ENCODE data around the gene GLS. TPM values are rescaled to one million over a fixed set of nuclear protein-coding genes. Genes with fewer than 3 reads are reported as not detected.

Gene GLS
- total RNA-seq, 4 donors from 2014 or later: 85.4 to 219 (median 117) TPM

DNA sequence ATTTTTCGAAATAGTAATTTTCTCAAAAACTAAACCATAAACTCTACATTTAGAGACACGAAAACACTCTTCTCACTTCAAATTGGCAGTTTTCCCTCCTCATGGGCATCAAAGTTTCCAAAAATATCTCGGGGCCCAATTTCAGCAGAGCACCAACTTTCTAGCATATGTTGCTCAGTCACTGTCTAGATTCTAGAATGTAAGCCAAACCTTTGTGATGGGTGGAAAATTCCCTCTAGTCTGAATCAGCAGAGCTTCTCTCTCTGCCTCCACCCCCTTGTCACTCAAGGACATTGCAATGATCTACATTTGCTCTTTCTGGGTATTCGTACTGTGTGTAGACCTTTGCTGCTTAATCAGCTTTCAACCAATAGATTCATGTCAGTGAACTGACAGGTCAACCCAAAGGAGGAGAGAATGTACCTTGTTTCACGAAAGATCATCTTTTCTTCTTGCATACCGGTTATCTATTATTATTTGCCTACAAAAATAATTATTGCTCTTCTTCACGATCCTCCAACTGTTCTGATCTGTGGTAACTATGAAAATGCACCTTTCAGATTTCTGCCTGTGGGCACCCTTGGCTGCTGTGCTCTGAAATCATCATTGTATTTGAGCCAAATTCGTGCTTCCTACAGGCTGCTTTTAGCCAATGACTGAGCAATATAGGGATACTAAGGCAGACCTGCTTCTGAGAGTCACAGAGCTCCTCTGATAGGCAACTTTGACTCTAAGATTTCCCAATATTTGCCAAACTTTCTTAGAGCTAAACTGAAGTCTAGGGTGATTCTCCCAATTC is 38.7 kb upstream of the GLS start:
- Histone ChIP-seq H3K36me3 (no peaks in the 10 kb centered on the region), H3K9me3 (no peaks in the 10 kb centered on the region), H3K4me3 (no peak overlapping the region), H3K4me1 (peaks cover 0 to 14% (median 0%) of the 10 kb centered on the region in 3 donors), H3K27ac (peak overlapping the region in 1 of 4 donors; percentile 25), H3K27me3 (no peaks in the 10 kb centered on the region)
- TF ChIP-seq POLR2A (IDR thresholded peaks at IDR 0.05) (no peak), POLR2AphosphoS5 (IDR thresholded peaks at IDR 0.05) (no peak), EP300 (IDR thresholded peaks at IDR 0.05) (no peak)
- TF ChIP-seq, protein P1, sequence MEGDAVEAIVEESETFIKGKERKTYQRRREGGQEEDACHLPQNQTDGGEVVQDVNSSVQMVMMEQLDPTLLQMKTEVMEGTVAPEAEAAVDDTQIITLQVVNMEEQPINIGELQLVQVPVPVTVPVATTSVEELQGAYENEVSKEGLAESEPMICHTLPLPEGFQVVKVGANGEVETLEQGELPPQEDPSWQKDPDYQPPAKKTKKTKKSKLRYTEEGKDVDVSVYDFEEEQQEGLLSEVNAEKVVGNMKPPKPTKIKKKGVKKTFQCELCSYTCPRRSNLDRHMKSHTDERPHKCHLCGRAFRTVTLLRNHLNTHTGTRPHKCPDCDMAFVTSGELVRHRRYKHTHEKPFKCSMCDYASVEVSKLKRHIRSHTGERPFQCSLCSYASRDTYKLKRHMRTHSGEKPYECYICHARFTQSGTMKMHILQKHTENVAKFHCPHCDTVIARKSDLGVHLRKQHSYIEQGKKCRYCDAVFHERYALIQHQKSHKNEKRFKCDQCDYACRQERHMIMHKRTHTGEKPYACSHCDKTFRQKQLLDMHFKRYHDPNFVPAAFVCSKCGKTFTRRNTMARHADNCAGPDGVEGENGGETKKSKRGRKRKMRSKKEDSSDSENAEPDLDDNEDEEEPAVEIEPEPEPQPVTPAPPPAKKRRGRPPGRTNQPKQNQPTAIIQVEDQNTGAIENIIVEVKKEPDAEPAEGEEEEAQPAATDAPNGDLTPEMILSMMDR (IDR thresholded peaks at IDR 0.05): no peak
- no peak for ATAC-seq
- 71 to 75% methylated on average over 8 of the region's 8 CpGs for WGBS, 2 donors (ENCODE audit: low coverage in 1 of 2)

DNA sequence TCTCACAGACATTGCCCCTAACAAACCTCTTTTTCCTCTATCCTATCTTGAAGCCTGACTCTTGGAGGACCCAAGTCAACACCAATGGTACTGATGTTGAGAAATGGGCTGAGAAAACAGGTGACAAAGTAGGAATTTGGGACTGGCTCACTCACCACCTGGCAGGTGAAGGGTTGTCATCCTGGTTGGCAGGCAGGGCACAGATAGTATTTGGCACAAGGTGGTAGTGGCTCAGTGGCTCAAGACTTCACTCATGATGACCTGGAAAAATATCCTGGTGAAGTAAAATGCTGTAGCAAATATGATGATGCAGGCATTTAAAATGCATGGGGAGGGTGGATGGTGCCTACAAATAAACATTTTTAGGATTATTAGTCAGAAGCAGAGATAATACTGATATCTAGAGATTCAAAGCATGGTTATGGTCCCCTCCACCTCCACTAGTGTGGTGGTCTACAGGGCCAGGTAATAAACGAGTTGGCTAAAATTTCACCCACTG is 38.0 kb upstream of the GLS start:
- H3K4me3 ChIP-seq: no peak overlapping the region
- peaks cover 0 to 22% (median 5%) of the 10 kb centered on the region in 3 donors for H3K4me1 ChIP-seq
- H3K27ac ChIP-seq: no peak overlapping the region
- 100% methylated on average over 1 of the region's 1 CpG for WGBS, 2 donors (ENCODE audit: low coverage in 1 of 2)
- TF ChIP-seq POLR2A (IDR thresholded peaks at IDR 0.05): no peak
- TF ChIP-seq, protein P1 (IDR thresholded peaks at IDR 0.05): no peak
- TF ChIP-seq EP300 (IDR thresholded peaks at IDR 0.05): no peak
- no peak for TF ChIP-seq POLR2AphosphoS5 (IDR thresholded peaks at IDR 0.05)
- H3K27me3 ChIP-seq: no peaks in the 10 kb centered on the region
- no peaks in the 10 kb centered on the region for H3K9me3 ChIP-seq
- H3K36me3 ChIP-seq: no peaks in the 10 kb centered on the region
- no peak for ATAC-seq

DNA sequence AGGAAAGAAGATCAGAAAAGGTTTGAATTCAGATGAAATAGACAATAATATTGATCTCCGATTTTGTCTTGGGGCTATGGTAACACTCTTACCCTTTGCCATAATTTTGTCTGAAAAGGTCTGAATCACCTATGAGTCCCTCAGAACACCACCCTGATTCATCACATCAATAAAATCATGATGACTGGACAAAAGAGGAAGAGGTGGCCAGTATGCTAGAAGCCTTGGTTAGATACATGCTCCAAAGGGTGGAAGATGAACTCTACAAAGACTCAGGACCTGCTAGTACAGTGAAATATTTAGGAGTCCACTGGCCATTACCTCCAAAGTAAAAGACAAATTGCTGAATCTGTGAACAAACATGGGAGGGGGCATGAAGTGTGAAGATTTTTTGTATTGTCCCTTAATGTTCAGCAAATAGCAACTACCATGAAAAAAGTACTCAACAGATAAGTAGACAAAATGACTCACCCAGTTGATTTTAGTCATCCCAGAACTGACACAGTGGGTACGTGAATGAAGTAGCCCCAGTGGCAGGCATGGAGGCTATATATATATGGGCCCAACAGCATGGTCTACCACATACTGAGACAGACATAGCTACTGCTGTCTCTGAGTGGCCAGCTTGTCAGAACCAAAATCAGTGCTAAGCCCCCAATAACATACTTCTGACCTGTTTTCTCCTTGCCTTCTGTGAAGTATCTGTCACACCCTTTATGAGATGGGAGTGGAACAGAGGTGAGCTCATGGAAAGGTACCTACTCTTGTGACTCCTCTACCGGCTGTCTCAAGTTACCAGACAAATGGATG is 36.5 kb upstream of the GLS start:
- TF ChIP-seq POLR2A (IDR thresholded peaks at IDR 0.05) (no peak), EP300 (IDR thresholded peaks at IDR 0.05) (no peak), POLR2AphosphoS5 (IDR thresholded peaks at IDR 0.05) (no peak)
- TF ChIP-seq, protein P1 (IDR thresholded peaks at IDR 0.05): no peak
- no peak overlapping the region for H3K27ac ChIP-seq
- ATAC-seq: no peak
- H3K9me3 ChIP-seq: no peaks in the 10 kb centered on the region
- H3K4me1 ChIP-seq: peaks cover 0 to 31% (median 6%) of the 10 kb centered on the region in 3 donors
- no peaks in the 10 kb centered on the region for H3K27me3 ChIP-seq
- no peaks in the 10 kb centered on the region for H3K36me3 ChIP-seq
- WGBS, 2 donors (ENCODE audit: low coverage in 1 of 2): 91 to 100% methylated on average over 2 to 3 of the region's 3 CpGs
- H3K4me3 ChIP-seq: no peak overlapping the region

DNA sequence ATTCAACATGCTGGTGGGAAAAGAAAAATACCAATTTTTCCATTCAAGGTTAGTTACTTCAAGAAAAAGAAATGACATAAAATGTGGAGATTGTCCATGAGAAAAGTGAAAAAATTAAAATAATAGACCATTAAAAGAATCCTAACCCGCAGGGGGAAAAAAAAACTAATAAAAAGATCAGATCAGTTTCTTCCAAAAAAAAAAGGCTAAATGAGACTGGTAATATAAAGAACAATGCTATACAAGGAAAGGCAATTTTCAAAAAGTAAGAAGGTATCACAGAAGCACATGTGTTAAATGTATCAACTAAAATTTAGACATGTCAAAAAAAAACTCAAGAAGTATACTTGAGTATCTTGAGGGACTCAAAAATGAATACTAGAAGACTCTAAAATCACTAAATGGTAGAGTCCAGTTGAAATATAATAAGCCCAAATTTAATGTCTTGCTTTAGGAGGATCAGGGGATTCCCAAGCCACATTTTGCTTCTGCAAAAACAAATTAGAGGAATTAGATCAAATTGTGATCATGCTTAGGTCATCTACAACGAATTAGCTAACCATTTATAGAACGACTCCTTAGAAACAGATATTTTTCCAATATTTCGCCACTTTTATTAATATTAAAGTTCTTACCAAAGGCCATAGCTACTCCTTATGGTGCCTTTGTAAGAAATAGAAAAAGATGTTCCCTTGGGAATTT is 35.8 kb upstream of the GLS start:
- TF ChIP-seq, protein P1 (IDR thresholded peaks at IDR 0.05): no peak
- TF ChIP-seq EP300 (IDR thresholded peaks at IDR 0.05): no peak
- no peak for TF ChIP-seq POLR2AphosphoS5 (IDR thresholded peaks at IDR 0.05)
- no peak for TF ChIP-seq POLR2A (IDR thresholded peaks at IDR 0.05)
- H3K36me3 ChIP-seq: no peaks in the 10 kb centered on the region
- ATAC-seq: no peak
- H3K4me1 ChIP-seq: peaks cover 2 to 35% (median 6%) of the 10 kb centered on the region in 3 donors
- H3K4me3 ChIP-seq: no peak overlapping the region
- H3K27ac ChIP-seq: no peak overlapping the region
- WGBS, 2 donors (ENCODE audit: low coverage in 1 of 2): 85 to 87% methylated on average over 3 to 4 of the region's 4 CpGs
- no peaks in the 10 kb centered on the region for H3K9me3 ChIP-seq
- no peaks in the 10 kb centered on the region for H3K27me3 ChIP-seq
